SK-N-SH (cell line): ENCODE data around the gene PUDP. TPM values are rescaled to one million over a fixed set of nuclear protein-coding genes. Genes with fewer than 3 reads are reported as not detected.

ENCODE experiments used
- CTCF ChIA-PET: fragments of 300-600, 350-600 bp; formaldehyde crosslinking; extraction: SDS; loops from one replicate; lab custom pipeline; 2021; lab: Yijun Ruan, JAX
- POLR2A ChIA-PET: fragments of 350-600 bp; sonication (Branson Sonifier 250); formaldehyde crosslinking; extraction: SDS; loops from one replicate; lab custom pipeline; 2020; ENCODE audit warnings: antibody characterized with exemption, inconsistent platforms; lab: Yijun Ruan, JAX
- DNase-seq: peaks from one replicate; pipeline ENCODE4 v3.0.0; 2012
- H2AFZ ChIP-seq: fragments of 200-600 bp; sonication (generic); 2 replicates; pipeline ENCODE4 v1.8.1; 2016; ENCODE audit warnings: antibody characterized with exemption, mild to moderate bottlenecking, low read depth
- H3F3A ChIP-seq: fragments of 200-600 bp; sonication (generic); replicated peaks from 2 replicates; pipeline ENCODE3; 2016; ENCODE audit warnings: antibody characterized with exemption, mild to moderate bottlenecking; ENCODE audit not compliant: insufficient read depth
- H3K27ac ChIP-seq, 2 experiments: fragments of 200-500 bp in 1 of 2; fragments of 200-600 bp in 1 of 2; sonication (Bioruptor generic) in 1 of 2; sonication (generic), shearing (Covaris generic) in 1 of 2; 2 replicates each; pipeline versions ENCODE4 v1.5.1 to v1.6.1; 2014 to 2016; ENCODE audit warnings: low read depth in 2 of 2, inconsistent platforms in 1 of 2, low read length in 1 of 2, mild to moderate bottlenecking in 1 of 2, mixed read lengths in 1 of 2
- H3K27me3 ChIP-seq: fragments of 200-600 bp; sonication (generic), shearing (Covaris generic); 2 replicates; pipeline ENCODE4 v1.6.1; 2016; ENCODE audit warnings: mixed run types; ENCODE audit not compliant: insufficient read depth
- H3K36me3 ChIP-seq, 2 experiments: fragments of 200-500 bp in 1 of 2; fragments of 200-600 bp in 1 of 2; sonication (Bioruptor generic) in 1 of 2; sonication (generic) in 1 of 2; replicated peaks in 1 of 2; 2 replicates each; pipeline versions ENCODE3 to v1.5.1; 2014 to 2016; ENCODE audit warnings: low read length in 1 of 2, mild to moderate bottlenecking in 1 of 2; ENCODE audit not compliant: insufficient read depth in 2 of 2, control insufficient read depth in 1 of 2
- H3K4me1 ChIP-seq, 2 experiments: fragments of 200-500 bp in 1 of 2; fragments of 200-600 bp in 1 of 2; sonication (Bioruptor generic) in 1 of 2; sonication (generic), shearing (Covaris generic) in 1 of 2; 2 replicates each; pipeline versions ENCODE4 v1.5.1 to v1.6.1; 2014 to 2016; ENCODE audit warnings: low read depth in 1 of 2, low read length in 1 of 2, mixed run types in 1 of 2; ENCODE audit not compliant: insufficient read depth in 2 of 2, control insufficient read depth in 1 of 2
- H3K4me2 ChIP-seq: fragments of 200-600 bp; sonication (generic), shearing (Covaris generic); 2 replicates; pipeline ENCODE4 v1.6.1; 2017; ENCODE audit warnings: mixed run types
- H3K4me3 ChIP-seq, 2 experiments: fragments of 200-500 bp in 1 of 2; fragments of 200-600 bp in 1 of 2; sonication (Bioruptor generic) in 1 of 2; sonication (generic), shearing (Covaris generic) in 1 of 2; 2 replicates each; pipeline versions ENCODE4 v1.5.1 to v1.8.1; 2014 to 2016; ENCODE audit warnings: low read depth in 2 of 2, inconsistent platforms in 1 of 2, low read length in 1 of 2, mild to moderate bottlenecking in 1 of 2, mixed read lengths in 1 of 2, moderate library complexity in 1 of 2
- H3K79me2 ChIP-seq: fragments of 200-600 bp; sonication (generic); 2 replicates; pipeline ENCODE4 v1.8.1; 2017; ENCODE audit warnings: mild to moderate bottlenecking; ENCODE audit not compliant: insufficient read depth
- H3K9ac ChIP-seq: fragments of 200-600 bp; sonication (generic); 2 replicates; pipeline ENCODE4 v1.6.1; 2017; ENCODE audit warnings: mixed run types
- H3K9me2 ChIP-seq: fragments of 200-600 bp; sonication (generic); 2 replicates; pipeline ENCODE4 v1.6.1; 2017; ENCODE audit warnings: mixed run types
- H3K9me3 ChIP-seq: fragments of 200-600 bp; sonication (generic); 2 replicates; pipeline ENCODE4 v1.6.1; 2017; ENCODE audit warnings: mixed run types, mild to moderate bottlenecking, moderate library complexity
- H4K20me1 ChIP-seq: fragments of 200-600 bp; sonication (generic); 2 replicates; pipeline ENCODE4 v1.6.1; 2017; ENCODE audit warnings: mild to moderate bottlenecking, mixed run types; ENCODE audit not compliant: insufficient read depth
- CHD2 ChIP-seq: fragments of 150-350 bp; IDR thresholded peaks from 2 replicates; pipeline ENCODE4 v1.6.1; 2018; ENCODE audit warnings: low read length; ENCODE audit not compliant: partially characterized antibody
- FOXJ3 ChIP-seq: sonication (generic); formaldehyde crosslinking; IDR thresholded peaks from 2 replicates; pipeline ENCODE4 v1.5.1; 2020; ENCODE audit warnings: mild to moderate bottlenecking, missing genetic modification reagents
- FOXM1 ChIP-seq: IDR thresholded peaks from 2 replicates; pipeline ENCODE4 v1.4.0; 2012; ENCODE audit warnings: low read depth, mild to moderate bottlenecking
- GABPA ChIP-seq: IDR thresholded peaks from 2 replicates; pipeline ENCODE4 v1.4.0; 2012; ENCODE audit warnings: low read depth, mild to moderate bottlenecking
- GATA2 ChIP-seq: sonication (generic); formaldehyde crosslinking; IDR thresholded peaks from 2 replicates; pipeline ENCODE4 v1.5.0; 2020; ENCODE audit warnings: mild to moderate bottlenecking, missing genetic modification reagents
- IRF3 ChIP-seq: fragments of 150-350 bp; IDR thresholded peaks from 2 replicates; pipeline ENCODE4 v1.6.1; 2016; ENCODE audit warnings: mild to moderate bottlenecking, low read depth, low read length
- MEF2A ChIP-seq: IDR thresholded peaks from 2 replicates; pipeline ENCODE4 v1.4.0; 2012; ENCODE audit warnings: low read depth, borderline replicate concordance
- MXI1 ChIP-seq: IDR thresholded peaks from 2 replicates; pipeline ENCODE4 v1.6.1; 2012; ENCODE audit warnings: mild to moderate bottlenecking, low read depth, low read length, improper control_type of control experiment
- NFIC ChIP-seq: IDR thresholded peaks from 2 replicates; pipeline ENCODE4 v1.4.0; 2012; ENCODE audit warnings: borderline replicate concordance
- NRF1 ChIP-seq: IDR thresholded peaks from 2 replicates; pipeline ENCODE4 v1.6.1; 2012; ENCODE audit warnings: low read depth, mild to moderate bottlenecking, low read length
- PBX3 ChIP-seq: IDR thresholded peaks from 2 replicates; pipeline ENCODE4; 2012
- RAD21 ChIP-seq: IDR thresholded peaks from 2 replicates; pipeline ENCODE4 v1.6.1; 2012; ENCODE audit warnings: mild to moderate bottlenecking, low read length
- TAF1 ChIP-seq: IDR thresholded peaks from 2 replicates; pipeline ENCODE4 v1.6.1; 2012; ENCODE audit warnings: low read depth, mild to moderate bottlenecking, low read length, moderate library complexity, borderline replicate concordance
- TCF12 ChIP-seq: IDR thresholded peaks from 2 replicates; pipeline ENCODE4 v1.4.0; 2012
- USF1 ChIP-seq: IDR thresholded peaks from 2 replicates; pipeline ENCODE4 v1.4.0; 2012; ENCODE audit warnings: low read depth, borderline replicate concordance
- USF2 ChIP-seq: fragments of 150-350 bp; IDR thresholded peaks from 2 replicates; pipeline ENCODE4 v1.6.1; 2017; ENCODE audit warnings: antibody characterized with exemption, low read length, low read depth, borderline replicate concordance
- YY1 ChIP-seq: IDR thresholded peaks from 2 replicates; pipeline ENCODE4 v1.4.0; 2012; ENCODE audit warnings: low read depth, mild to moderate bottlenecking
- WGBS: methylation state at CpG from one replicate; pipeline ENCODE4 v1.1.6; 2017; ENCODE audit warnings: low lambda C conversion rate; 5-methylcytosine and 5-hydroxymethylcytosine counted together
- polyA plus RNA-seq, 3 experiments: library from polyadenylated mRNA; depleted of rRNA; stranded (reverse); fragments of >200 nt; gene quantifications; 2 replicates each; pipeline ENCODE4 v1.2.3, GENCODE V29; 2012

PUDP gene
- polyA plus RNA-seq, 1 of the 3 experiments (the other 2 are of a cell fraction): 23.0 TPM

- no peak overlapping the region for H3K4me2 ChIP-seq
- no peak for TF ChIP-seq GATA2 (CRISPR knock-in tag)
- TF ChIP-seq USF2: no peak
- TF ChIP-seq FOXJ3 (CRISPR knock-in tag): no peak
- no peak for TF ChIP-seq CHD2
- no peak for TF ChIP-seq FOXM1
- no peak for TF ChIP-seq MEF2A
- TF ChIP-seq GABPA: no peak
- no peak for TF ChIP-seq IRF3
- no peak for TF ChIP-seq NRF1
- no peak for TF ChIP-seq USF1
- TF ChIP-seq NFIC: no peak
- TF ChIP-seq MXI1: no peak
- TF ChIP-seq TAF1: no peak
- no peak for TF ChIP-seq YY1
- no peak for TF ChIP-seq RAD21
- TF ChIP-seq TCF12: no peak
- TF ChIP-seq PBX3: no peak
- no peaks in the 10 kb centered on the region for H3K9me2 ChIP-seq
- no peaks in the 10 kb centered on the region for H3K9me3 ChIP-seq
- no peaks in the 10 kb centered on the region for H3K27me3 ChIP-seq
- H3K36me3 ChIP-seq: no peaks in the 10 kb centered on the region
- H3K79me2 ChIP-seq: peaks cover 2% of the 10 kb centered on the region; the same call in 1 of the 2 replicates
- no peak overlapping the region for H2AFZ ChIP-seq
- no peak overlapping the region for H3K27ac ChIP-seq
- H3K4me3 ChIP-seq: no peak overlapping the region
- H3K9ac ChIP-seq: no peak overlapping the region
- WGBS: 90% methylated on average over 19 of the region's 23 CpGs
- DNase-seq: no peak
- peaks cover 27% of the 10 kb centered on the region for H4K20me1 ChIP-seq
- CTCF ChIA-PET: interaction anchor here (1.1 kb wide), 1 partner anchor 100 kb away, joined by 3 read pairs; no protein-coding TSS in a partner anchor
- no peaks in the 10 kb centered on the region for H3K4me1 ChIP-seq
- POLR2A ChIA-PET: no interaction called here
- no peaks in the 10 kb centered on the region for H3F3A ChIP-seq
Observed at GRCh38 chrX:7077241-7078230, 70.4 kb downstream of the PUDP start.
